Measurements from ENCODE around the gene RASSF8. TPM values are rescaled to one million over a fixed set of nuclear protein-coding genes. Genes with fewer than 3 reads are reported as not detected.

RASSF8 gene
- total and polyA plus RNA-seq, 2 of the 8 experiments (the other 6 are each of a cell fraction or from before 2014, with no cell fraction given), result 6.4 to 46.7 TPM

GRCh38 chr12:26069796-26070195 lies 111.3 kb downstream of the RASSF8 start (continued):
- TF ChIP-seq CTCF (IDR thresholded peaks at IDR 0.05; ENCODE audit: control extremely low read depth in 1 of 3, insufficient read depth in 1 of 3, low read depth in 1 of 3, low read length in 3 of 3) (no peak), RAD21 (IDR thresholded peaks at IDR 0.05 in 1 of 2, conservative IDR thresholded peaks at IDR 0.05 in 1 of 2; ENCODE audit: low read depth in 2 of 2, low read length in 2 of 2) (no peak), TBP (IDR thresholded peaks at IDR 0.05; ENCODE audit: low read depth, low read length) (no peak), CBX8 (IDR thresholded peaks at IDR 0.05; ENCODE audit: borderline replicate concordance, low read depth, low read length) (no peak)
